Left ventricle myocardium inferior (tissue), 1 donor: ENCODE measurements around the gene CHP2. TPM values are rescaled to one million over a fixed set of nuclear protein-coding genes. Genes with fewer than 3 reads are reported as not detected.
A peak's percentile ranks its signal among the peaks of the same experiment; 100 is the strongest.

ENCODE experiments used
- DNase-seq: peaks from one replicate; pipeline ENCODE4 v3.0.0-alpha.2; 2020
- H3K27ac ChIP-seq: fragments of 200-600 bp; replicated peaks from 2 replicates; pipeline ENCODE4 v1.8.0; 2021
- H3K27me3 ChIP-seq: fragments of 200-600 bp; 2 replicates; pipeline ENCODE4 v1.8.0; 2021; ENCODE audit warnings: low read depth
- H3K36me3 ChIP-seq: fragments of 200-600 bp; 2 replicates; pipeline ENCODE4 v1.8.0; 2021
- H3K4me1 ChIP-seq: fragments of 200-600 bp; 2 replicates; pipeline ENCODE4 v1.8.0; 2021
- H3K4me3 ChIP-seq: fragments of 200-600 bp; 2 replicates; pipeline ENCODE4 v1.8.0; 2021; ENCODE audit warnings: mild to moderate bottlenecking, moderate library complexity
- H3K9me3 ChIP-seq: fragments of 200-600 bp; replicated peaks from 2 replicates; pipeline ENCODE4 v1.8.0; 2021
- CTCF ChIP-seq: fragments of 200-600 bp; IDR thresholded peaks from 2 replicates; pipeline ENCODE4 v1.8.0; 2021; ENCODE audit warnings: antibody characterized with exemption, mild to moderate bottlenecking, borderline replicate concordance
- intact Hi-C: fragments of 100-400 bp; cut with micrococcal nuclease; formaldehyde crosslinking; loops from one replicate; pipeline ENCODE4 v1.11.0; 2022
- total RNA-seq: library from RNA; stranded (reverse); fragmentation: NEBNext Ultra II Directional; extraction: Animal tissue kit (Norgen Biotek cat#: 25700); gene quantifications from one replicate; pipeline ENCODE4 v1.2.1, GENCODE V29; 2021
- donor health status: DM: no; HTN: yes; CAD: no; lungs with severe emphysema.

CHP2 gene
- total RNA-seq, 1 donor from 2014 or later = not detected

DNA sequence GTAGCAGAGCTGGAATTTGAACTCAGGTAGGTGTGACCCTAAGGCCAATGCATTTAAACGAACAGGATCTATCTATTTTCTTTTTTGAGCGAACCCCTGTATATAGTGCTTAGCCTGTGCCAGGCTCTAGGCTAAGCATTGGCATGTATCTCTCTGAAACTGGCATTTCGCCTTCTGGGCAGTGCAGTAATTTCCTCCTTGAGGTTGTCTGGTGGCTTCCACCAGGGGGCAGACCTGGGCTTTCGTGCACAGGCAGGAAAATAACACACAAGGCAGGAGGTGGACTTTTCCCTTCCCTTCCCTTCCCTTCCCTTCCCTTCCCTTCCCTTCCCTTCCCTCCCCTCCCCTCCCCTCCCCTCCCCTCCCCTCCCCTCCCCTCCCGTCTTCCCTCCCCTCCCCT lies 46.6 kb downstream of the CHP2 start:
- H3K27me3 ChIP-seq = peaks cover 88% of the 10 kb centered on the region
- H3K36me3 ChIP-seq = no peaks in the 10 kb centered on the region
- DNase-seq = peak; percentile 64
- TF ChIP-seq CTCF = peak; percentile 65
- intact Hi-C loops = no loop called here
- H3K27ac ChIP-seq = no peak overlapping the region
- H3K9me3 ChIP-seq = no peaks in the 10 kb centered on the region
- no peak overlapping the region for H3K4me3 ChIP-seq
- no peaks in the 10 kb centered on the region for H3K4me1 ChIP-seq

DNA sequence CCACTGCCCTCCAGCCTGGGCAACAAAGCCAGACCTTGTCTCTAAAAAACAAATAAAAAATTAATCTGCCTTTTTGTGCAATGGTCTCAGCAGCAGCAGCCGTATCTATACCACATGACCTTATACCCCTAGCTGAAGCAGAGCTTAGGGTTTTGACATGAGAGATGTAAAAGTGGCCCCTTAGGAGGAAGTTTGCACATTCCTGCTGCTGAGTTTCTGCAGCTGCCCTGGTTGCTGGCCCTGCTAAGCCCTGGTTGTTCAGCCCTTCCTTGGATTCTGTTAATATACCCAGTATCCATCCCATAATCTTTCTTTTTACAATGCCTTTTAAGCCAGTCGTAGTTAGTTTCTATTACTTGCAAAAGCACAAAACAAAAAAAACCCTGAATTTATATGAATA lies 48.0 kb downstream of the CHP2 start:
- Histone ChIP-seq H3K4me1 (no peaks in the 10 kb centered on the region), H3K36me3 (no peaks in the 10 kb centered on the region), H3K4me3 (no peak overlapping the region), H3K27ac (no peak overlapping the region), H3K27me3 (peaks cover 88% of the 10 kb centered on the region), H3K9me3 (no peaks in the 10 kb centered on the region)
- no peak for DNase-seq
- TF ChIP-seq CTCF = no peak
- intact Hi-C loops = no loop called here

DNA sequence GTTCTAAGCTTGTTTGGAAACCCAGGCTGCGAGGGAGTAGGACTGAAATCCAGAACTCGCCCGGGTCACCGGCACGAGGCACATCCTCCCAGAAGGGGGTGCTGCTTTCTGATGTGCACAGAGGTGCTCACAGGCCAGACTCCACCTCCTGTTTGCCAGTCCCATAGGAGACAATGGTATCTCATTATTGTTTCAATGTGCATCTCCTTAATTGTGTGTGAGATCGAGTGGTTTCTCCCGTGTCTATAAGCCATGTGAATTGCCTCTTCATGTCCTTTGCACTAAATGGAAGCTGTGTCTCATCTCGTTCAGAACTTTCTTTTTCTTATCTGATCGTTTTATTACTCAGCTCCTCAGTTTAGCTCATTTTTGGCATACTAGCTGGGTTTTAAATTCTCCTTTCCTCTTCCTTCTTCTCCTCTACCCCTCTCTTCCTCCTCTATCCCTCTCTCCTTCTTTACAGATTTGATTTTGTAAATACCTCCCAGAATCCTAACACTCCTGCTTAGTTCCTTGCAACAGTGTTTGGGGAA lies 48.8 kb downstream of the CHP2 start:
- Histone ChIP-seq H3K4me1 (no peaks in the 10 kb centered on the region), H3K27ac (no peak overlapping the region), H3K9me3 (no peaks in the 10 kb centered on the region), H3K27me3 (peaks cover 88% of the 10 kb centered on the region), H3K36me3 (no peaks in the 10 kb centered on the region), H3K4me3 (no peak overlapping the region)
- peak; percentile 20 for DNase-seq
- intact Hi-C loops = no loop called here
- peak; percentile 49 for TF ChIP-seq CTCF

- no peak overlapping the region for H3K4me3 ChIP-seq
- no peaks in the 10 kb centered on the region for H3K36me3 ChIP-seq
- peaks cover 96% of the 10 kb centered on the region for H3K27me3 ChIP-seq
- no peaks in the 10 kb centered on the region for H3K4me1 ChIP-seq
- H3K9me3 ChIP-seq = no peaks in the 10 kb centered on the region
- no peak for TF ChIP-seq CTCF
- H3K27ac ChIP-seq = no peak overlapping the region
- intact Hi-C loops = no loop called here
- no peak for DNase-seq
Observed at GRCh38 chr16:23807028-23807427, 52.2 kb downstream of the CHP2 start.

Other genes starting within 250 kb of the CHP2 start
- gene GGA2, start 244.5 kb upstream of the CHP2 start, total RNA-seq = 59.4 TPM
- 21.1 TPM for gene EARS2, start 197.7 kb upstream of the CHP2 start, total RNA-seq
- 61.4 TPM for gene UBFD1, start 197.3 kb upstream of the CHP2 start, total RNA-seq
- 464 TPM for gene NDUFAB1, start 158.7 kb upstream of the CHP2 start, total RNA-seq
- 4.2 TPM for gene PALB2, start 113.7 kb upstream of the CHP2 start, total RNA-seq
- gene DCTN5, start 113.6 kb upstream of the CHP2 start, total RNA-seq = 40.0 TPM
- gene PLK1, start 76.1 kb upstream of the CHP2 start, total RNA-seq = 1.2 TPM
- gene ERN2, start 41.8 kb upstream of the CHP2 start, total RNA-seq = not detected
- 1.6 TPM for gene PRKCB, start 81.0 kb downstream of the CHP2 start, total RNA-seq